Measurements from ENCODE around the gene MXD3.

DNA sequence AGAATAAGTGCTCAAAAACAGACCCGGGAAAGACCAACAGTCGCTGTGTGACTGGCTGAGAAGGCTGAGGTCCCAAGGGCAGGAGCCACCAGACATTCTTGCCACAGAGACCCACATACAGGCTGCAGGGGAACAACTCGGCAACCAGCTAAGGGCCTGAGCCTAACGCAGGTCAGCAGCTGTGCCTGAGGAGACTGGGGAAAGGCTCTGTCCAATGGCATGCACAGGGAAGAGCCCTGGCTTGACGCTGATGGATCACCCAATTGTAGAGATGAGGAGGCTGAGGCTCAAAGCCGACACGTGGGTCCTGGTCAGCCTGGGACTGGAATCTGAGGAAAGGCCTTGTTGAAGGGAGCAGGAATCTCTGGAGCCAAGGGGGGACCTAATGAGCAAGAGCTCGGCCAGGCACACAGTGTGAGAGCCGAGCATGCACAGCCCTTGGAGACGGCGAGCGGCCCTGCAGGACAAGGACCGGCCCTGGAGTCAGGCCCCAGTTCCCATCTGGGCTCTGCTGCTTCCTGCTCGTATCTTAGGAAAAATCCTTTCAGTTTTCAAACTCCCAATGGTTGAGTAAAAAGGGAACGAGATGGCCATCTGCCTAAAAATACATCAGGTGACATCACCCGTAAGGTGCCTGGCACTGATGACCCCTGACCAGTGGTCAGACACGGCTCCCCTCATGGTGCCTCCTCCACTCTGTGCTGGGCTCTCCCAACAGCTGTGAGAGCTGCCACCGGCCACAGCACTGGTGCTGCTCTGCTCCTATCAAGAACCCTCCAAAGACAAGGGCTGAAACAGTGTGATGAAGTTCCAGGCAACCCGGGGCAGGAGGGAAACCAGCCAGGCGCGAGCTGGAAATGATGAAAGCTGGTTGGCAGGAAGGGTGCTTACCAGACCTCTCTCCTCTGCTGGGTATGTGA, 23.3 kb upstream of the MXD3 start:
- TF ChIP-seq, protein P1, sequence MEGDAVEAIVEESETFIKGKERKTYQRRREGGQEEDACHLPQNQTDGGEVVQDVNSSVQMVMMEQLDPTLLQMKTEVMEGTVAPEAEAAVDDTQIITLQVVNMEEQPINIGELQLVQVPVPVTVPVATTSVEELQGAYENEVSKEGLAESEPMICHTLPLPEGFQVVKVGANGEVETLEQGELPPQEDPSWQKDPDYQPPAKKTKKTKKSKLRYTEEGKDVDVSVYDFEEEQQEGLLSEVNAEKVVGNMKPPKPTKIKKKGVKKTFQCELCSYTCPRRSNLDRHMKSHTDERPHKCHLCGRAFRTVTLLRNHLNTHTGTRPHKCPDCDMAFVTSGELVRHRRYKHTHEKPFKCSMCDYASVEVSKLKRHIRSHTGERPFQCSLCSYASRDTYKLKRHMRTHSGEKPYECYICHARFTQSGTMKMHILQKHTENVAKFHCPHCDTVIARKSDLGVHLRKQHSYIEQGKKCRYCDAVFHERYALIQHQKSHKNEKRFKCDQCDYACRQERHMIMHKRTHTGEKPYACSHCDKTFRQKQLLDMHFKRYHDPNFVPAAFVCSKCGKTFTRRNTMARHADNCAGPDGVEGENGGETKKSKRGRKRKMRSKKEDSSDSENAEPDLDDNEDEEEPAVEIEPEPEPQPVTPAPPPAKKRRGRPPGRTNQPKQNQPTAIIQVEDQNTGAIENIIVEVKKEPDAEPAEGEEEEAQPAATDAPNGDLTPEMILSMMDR (IDR thresholded peaks at IDR 0.05), result no peak
- no peak for TF ChIP-seq POLR2A (IDR thresholded peaks at IDR 0.05)
